Left lung (tissue), 10 donors: ENCODE results near the gene SEC24A. TPM values are rescaled to one million over a fixed set of nuclear protein-coding genes. Genes with fewer than 3 reads are reported as not detected.

Experiments
- ATAC-seq: fragments of 200-7000 bp; cut with Tn5 transposase; one replicate; pipeline ENCODE4 v1.9.1; 2020; ENCODE audit warnings: moderate library complexity
- DNase-seq, 4 donors: peaks; one replicate each; pipeline ENCODE4 v3.0.0-alpha.2; 2013 to 2020
- H3K27ac ChIP-seq, 2 donors: fragments of 200-600 bp; sonication (generic) in 1 of 2; one replicate each; pipeline versions ENCODE4 v1.5.0 to v1.8.0; 2020 to 2021
- H3K27me3 ChIP-seq, 2 donors: fragments of 200-600 bp; sonication (generic) in 1 of 2; one replicate each; pipeline versions ENCODE4 v1.5.0 to v1.8.0; 2020 to 2021
- H3K36me3 ChIP-seq, 2 donors: fragments of 200-600 bp; sonication (generic) in 1 of 2; one replicate each; pipeline versions ENCODE4 v1.5.0 to v1.8.0; 2020 to 2021
- H3K4me1 ChIP-seq, 2 donors: fragments of 200-600 bp; one replicate each; pipeline ENCODE4 v1.8.0; 2021
- H3K4me3 ChIP-seq, 2 donors: fragments of 200-600 bp; sonication (generic) in 1 of 2; one replicate each; pipeline versions ENCODE4 v1.5.0 to v1.8.0; 2020 to 2021; ENCODE audit warnings: mild to moderate bottlenecking in 1 of 2
- H3K9me3 ChIP-seq, 2 donors: fragments of 200-600 bp; sonication (generic) in 1 of 2; one replicate each; pipeline versions ENCODE4 v1.5.0 to v1.8.0; 2020 to 2021
- intact Hi-C, 2 donors: fragments of 100-400 bp; cut with DNase I; formaldehyde crosslinking; loops; one replicate each; pipeline versions ENCODE4 v1.11.2 to v1.14.2; 2022
- polyA plus RNA-seq, 6 donors: library from polyadenylated mRNA; unstranded; fragments of 120-200 nt; gene quantifications; one replicate each; pipeline ENCODE4 v1.2.1, GENCODE V29; 2013; ENCODE audit not compliant: insufficient read length in 6 of 6
- total RNA-seq, 2 donors: library from RNA; stranded (reverse); fragmentation: NEBNext Ultra II Directional; extraction: Animal tissue kit (Norgen Biotek cat#: 25700); gene quantifications; one replicate each; pipeline ENCODE4 v1.2.1, GENCODE V29; 2021
- TF ChIP-seq, protein P1 (sequence below), 2 donors: fragments of 200-600 bp; sonication (generic) in 1 of 2; IDR thresholded peaks; one replicate each; pipeline versions ENCODE4 v1.5.0 to v1.8.0; 2021; ENCODE audit warnings: antibody characterized with exemption in 2 of 2
- donor health status: DM: no; HTN: yes; CAD: no.
- donor health status: DM: no; HTN: no; CAD: no.

The SEC24A gene
- total and polyA plus RNA-seq, 8 donors: 17.5 to 26.9 (median 22.2) TPM

DNA sequence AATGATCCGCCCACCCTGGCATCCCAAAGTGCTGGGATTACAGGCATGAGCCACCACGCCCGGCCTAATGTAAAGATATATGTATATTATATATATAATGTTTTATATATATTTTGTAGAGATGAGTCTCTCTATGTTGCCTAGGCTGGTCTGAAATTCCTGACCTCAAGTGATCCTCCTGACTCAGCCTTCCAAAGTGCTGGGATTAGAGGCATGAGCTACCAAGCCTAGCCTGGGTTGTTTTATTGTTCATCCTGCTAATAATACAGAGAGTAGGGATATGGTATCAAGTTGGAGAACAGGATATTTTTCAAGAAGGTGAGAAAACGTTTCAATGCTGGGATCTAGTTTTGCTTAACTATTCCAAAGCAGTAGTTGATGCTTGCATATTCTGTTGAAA lies 2.9 kb downstream of the SEC24A start:
- H3K36me3 ChIP-seq: peaks cover 0 to 8% of the 10 kb centered on the region in 2 donors
- intact Hi-C loops: no loop called here
- DNase-seq (peak in 1 of 4 donors; percentile 4), ATAC-seq (no peak)
- H3K27me3 ChIP-seq: no peaks in the 10 kb centered on the region
- H3K27ac ChIP-seq: no peak overlapping the region
- TF ChIP-seq, protein P1, sequence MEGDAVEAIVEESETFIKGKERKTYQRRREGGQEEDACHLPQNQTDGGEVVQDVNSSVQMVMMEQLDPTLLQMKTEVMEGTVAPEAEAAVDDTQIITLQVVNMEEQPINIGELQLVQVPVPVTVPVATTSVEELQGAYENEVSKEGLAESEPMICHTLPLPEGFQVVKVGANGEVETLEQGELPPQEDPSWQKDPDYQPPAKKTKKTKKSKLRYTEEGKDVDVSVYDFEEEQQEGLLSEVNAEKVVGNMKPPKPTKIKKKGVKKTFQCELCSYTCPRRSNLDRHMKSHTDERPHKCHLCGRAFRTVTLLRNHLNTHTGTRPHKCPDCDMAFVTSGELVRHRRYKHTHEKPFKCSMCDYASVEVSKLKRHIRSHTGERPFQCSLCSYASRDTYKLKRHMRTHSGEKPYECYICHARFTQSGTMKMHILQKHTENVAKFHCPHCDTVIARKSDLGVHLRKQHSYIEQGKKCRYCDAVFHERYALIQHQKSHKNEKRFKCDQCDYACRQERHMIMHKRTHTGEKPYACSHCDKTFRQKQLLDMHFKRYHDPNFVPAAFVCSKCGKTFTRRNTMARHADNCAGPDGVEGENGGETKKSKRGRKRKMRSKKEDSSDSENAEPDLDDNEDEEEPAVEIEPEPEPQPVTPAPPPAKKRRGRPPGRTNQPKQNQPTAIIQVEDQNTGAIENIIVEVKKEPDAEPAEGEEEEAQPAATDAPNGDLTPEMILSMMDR (IDR thresholded peaks at IDR 0.05): no peak
- H3K4me3 ChIP-seq: no peak overlapping the region
- H3K4me1 ChIP-seq: peaks cover 10 to 50% of the 10 kb centered on the region in 2 donors
- no peaks in the 10 kb centered on the region for H3K9me3 ChIP-seq

DNA sequence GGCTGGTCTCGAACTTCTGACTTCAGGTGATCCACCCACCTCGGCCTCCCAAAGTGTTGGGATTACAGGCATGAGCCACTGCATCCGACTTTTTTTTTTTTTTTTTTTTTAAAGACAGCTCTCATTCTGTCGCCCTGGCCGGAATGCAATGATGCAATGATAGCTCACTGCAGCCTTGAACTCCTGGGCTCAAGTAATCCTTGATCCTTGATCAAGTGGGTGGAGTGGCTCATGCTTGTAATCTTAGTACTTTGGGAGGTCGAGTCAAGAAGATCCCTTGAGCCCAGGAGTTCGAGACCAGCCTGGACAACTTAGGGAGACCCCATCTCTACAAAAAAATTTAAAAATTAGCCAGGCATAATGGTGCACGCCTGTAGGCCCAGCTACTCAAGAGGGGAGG lies 8.1 kb downstream of the SEC24A start:
- no peak for ATAC-seq
- intact Hi-C loops: no loop called here

GRCh38 chr5:134659456-134659855 lies 10.9 kb downstream of the SEC24A start:
- H3K4me1 ChIP-seq: peaks cover 0 to 4% of the 10 kb centered on the region in 2 donors
- peaks cover 0 to 51% of the 10 kb centered on the region in 2 donors for H3K36me3 ChIP-seq
- H3K27ac ChIP-seq: no peak overlapping the region
- no peaks in the 10 kb centered on the region for H3K27me3 ChIP-seq
- intact Hi-C loops: no loop called here
- no peaks in the 10 kb centered on the region for H3K9me3 ChIP-seq
- TF ChIP-seq, protein P1 (IDR thresholded peaks at IDR 0.05): no peak
- H3K4me3 ChIP-seq: no peak overlapping the region
- ATAC-seq (no peak), DNase-seq (no peak)

More for the DNA sequence above, 8.1 kb downstream of the SEC24A start:
- no peak overlapping the region for H3K27ac ChIP-seq
- H3K27me3 ChIP-seq: no peaks in the 10 kb centered on the region
- H3K9me3 ChIP-seq: no peaks in the 10 kb centered on the region
- TF ChIP-seq, protein P1 (IDR thresholded peaks at IDR 0.05): no peak
- no peak overlapping the region for H3K4me3 ChIP-seq
- peaks cover 0 to 12% of the 10 kb centered on the region in 2 donors for H3K4me1 ChIP-seq
- DNase-seq: no peak
- H3K36me3 ChIP-seq: peaks cover 0 to 26% of the 10 kb centered on the region in 2 donors

GRCh38 chr5:134659922-134660321 lies 11.3 kb downstream of the SEC24A start:
- Histone ChIP-seq H3K27me3 (no peaks in the 10 kb centered on the region), H3K4me1 (no peaks in the 10 kb centered on the region), H3K36me3 (peaks cover 0 to 55% of the 10 kb centered on the region in 2 donors), H3K9me3 (no peaks in the 10 kb centered on the region), H3K27ac (no peak overlapping the region), H3K4me3 (no peak overlapping the region)
- TF ChIP-seq, protein P1 (IDR thresholded peaks at IDR 0.05): no peak
- DNase-seq: no peak
- intact Hi-C loops: no loop called here
- no peak for ATAC-seq

DNA sequence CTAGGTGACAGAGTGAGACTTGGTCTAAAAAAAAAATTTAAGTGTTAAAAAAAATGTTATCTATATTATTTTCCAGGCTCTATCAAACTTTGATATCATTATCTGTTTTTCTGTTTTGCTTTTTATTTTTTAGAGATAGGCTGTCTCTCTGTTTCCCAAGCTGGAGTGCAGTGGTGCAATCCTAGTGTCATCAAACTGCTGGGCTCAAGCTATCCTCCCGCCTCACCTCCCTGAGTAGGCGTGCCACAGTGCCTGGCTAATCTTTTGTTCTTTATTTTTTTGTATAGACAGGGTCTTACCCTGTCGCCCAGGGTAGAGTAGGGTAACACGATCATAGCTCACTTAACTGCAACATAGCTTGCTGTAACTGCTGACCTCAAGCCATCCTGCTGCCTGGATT lies 14.4 kb downstream of the SEC24A start:
- intact Hi-C loops: no loop called here
- no peak overlapping the region for H3K27ac ChIP-seq
- H3K4me3 ChIP-seq: no peak overlapping the region
- H3K9me3 ChIP-seq: no peaks in the 10 kb centered on the region
- no peaks in the 10 kb centered on the region for H3K4me1 ChIP-seq
- H3K27me3 ChIP-seq: no peaks in the 10 kb centered on the region
- peaks cover 0 to 73% of the 10 kb centered on the region in 2 donors for H3K36me3 ChIP-seq
- TF ChIP-seq, protein P1 (IDR thresholded peaks at IDR 0.05): no peak
- DNase-seq (no peak), ATAC-seq (no peak)
